ENCODE results near the gene CD1D. TPM values are rescaled to one million over a fixed set of nuclear protein-coding genes. Genes with fewer than 3 reads are reported as not detected.

CD1D gene
- total RNA-seq, 1 donor from 2014 or later, result 0.25 TPM

GRCh38 chr1:158146739-158147138 is 34.0 kb upstream of the CD1D start:
- TF ChIP-seq CTCF (IDR thresholded peaks at IDR 0.05; ENCODE audit: partially characterized antibody, unreplicated experiment), result no peak
- Mint-ChIP-seq H3K9me3 (ENCODE audit: unreplicated experiment) (no peaks in the 10 kb centered on the region), H3K27ac (ENCODE audit: unreplicated experiment) (no peak overlapping the region), H3K4me1 (ENCODE audit: low read depth, unreplicated experiment) (peaks cover 4% of the 10 kb centered on the region), H3K4me3 (ENCODE audit: unreplicated experiment) (no peak overlapping the region), H3K36me3 (ENCODE audit: unreplicated experiment) (peaks cover 10% of the 10 kb centered on the region), H3K27me3 (ENCODE audit: unreplicated experiment) (peaks cover 9% of the 10 kb centered on the region)
- no peak for DNase-seq

GRCh38 chr1:158147401-158147800 is 33.3 kb upstream of the CD1D start:
- Mint-ChIP-seq H3K4me3 (ENCODE audit: unreplicated experiment) (no peak overlapping the region), H3K27ac (ENCODE audit: unreplicated experiment) (no peak overlapping the region), H3K4me1 (ENCODE audit: low read depth, unreplicated experiment) (peaks cover 4% of the 10 kb centered on the region), H3K36me3 (ENCODE audit: unreplicated experiment) (peaks cover 10% of the 10 kb centered on the region), H3K27me3 (ENCODE audit: unreplicated experiment) (peaks cover 11% of the 10 kb centered on the region), H3K9me3 (ENCODE audit: unreplicated experiment) (no peaks in the 10 kb centered on the region)
- no peak for TF ChIP-seq CTCF (IDR thresholded peaks at IDR 0.05; ENCODE audit: partially characterized antibody, unreplicated experiment)
- DNase-seq, result no peak

- Mint-ChIP-seq H3K4me1 (ENCODE audit: low read depth, unreplicated experiment) (peaks cover 4% of the 10 kb centered on the region), H3K27me3 (ENCODE audit: unreplicated experiment) (peaks cover 11% of the 10 kb centered on the region), H3K27ac (ENCODE audit: unreplicated experiment) (no peak overlapping the region), H3K9me3 (ENCODE audit: unreplicated experiment) (no peaks in the 10 kb centered on the region), H3K4me3 (ENCODE audit: unreplicated experiment) (no peak overlapping the region), H3K36me3 (ENCODE audit: unreplicated experiment) (peaks cover 10% of the 10 kb centered on the region)
- DNase-seq, result no peak
- TF ChIP-seq CTCF (IDR thresholded peaks at IDR 0.05; ENCODE audit: partially characterized antibody, unreplicated experiment), result no peak
These were observed 32.8 kb upstream of the CD1D start for GRCh38 chr1:158147869-158148268.

GRCh38 chr1:158148468-158148867 is 32.2 kb upstream of the CD1D start:
- no peak overlapping the region for H3K27ac Mint-ChIP-seq (ENCODE audit: unreplicated experiment)
- H3K36me3 Mint-ChIP-seq (ENCODE audit: unreplicated experiment), result peaks cover 10% of the 10 kb centered on the region
- TF ChIP-seq CTCF (IDR thresholded peaks at IDR 0.05; ENCODE audit: partially characterized antibody, unreplicated experiment), result no peak

GRCh38 chr1:158149175-158149574 is 31.5 kb upstream of the CD1D start:
- no peak for TF ChIP-seq CTCF (IDR thresholded peaks at IDR 0.05; ENCODE audit: partially characterized antibody, unreplicated experiment)
- Mint-ChIP-seq H3K27me3 (ENCODE audit: unreplicated experiment) (peaks cover 11% of the 10 kb centered on the region), H3K9me3 (ENCODE audit: unreplicated experiment) (no peaks in the 10 kb centered on the region), H3K27ac (ENCODE audit: unreplicated experiment) (no peak overlapping the region), H3K36me3 (ENCODE audit: unreplicated experiment) (peaks cover 10% of the 10 kb centered on the region), H3K4me1 (ENCODE audit: low read depth, unreplicated experiment) (peaks cover 4% of the 10 kb centered on the region), H3K4me3 (ENCODE audit: unreplicated experiment) (peak overlapping the region; percentile 77)
- DNase-seq, result no peak

More at GRCh38 chr1:158148468-158148867, 32.2 kb upstream of the CD1D start:
- DNase-seq, result no peak
- Mint-ChIP-seq H3K27me3 (ENCODE audit: unreplicated experiment) (peaks cover 11% of the 10 kb centered on the region), H3K4me3 (ENCODE audit: unreplicated experiment) (peak overlapping the region; percentile 77), H3K4me1 (ENCODE audit: low read depth, unreplicated experiment) (peaks cover 4% of the 10 kb centered on the region), H3K9me3 (ENCODE audit: unreplicated experiment) (no peaks in the 10 kb centered on the region)
